Measurements from ENCODE around the gene COL4A2. TPM values are rescaled to one million over a fixed set of nuclear protein-coding genes. Genes with fewer than 3 reads are reported as not detected.
"Not testable (repeated sequence)": the region's sequence is repeated elsewhere in the genome, so short reads cannot be mapped to it uniquely, and the experiment has no call there.

COL4A2 gene
- total RNA-seq, 4 donors from 2014 or later = 419 to 931 (median 555) TPM

GRCh38 chr13:110393761-110394160 is 86.7 kb downstream of the COL4A2 start:
- intact Hi-C loops (cut with DNase I) = no loop called here
- no peak overlapping the region for H3K4me3 ChIP-seq
- DNase-seq (ENCODE audit: extremely low spot score) = no peak
- H3K36me3 ChIP-seq = peaks cover 0 to 7% (median 3%) of the 10 kb centered on the region in 4 donors
- peaks cover 63 to 94% (median 91%) of the 10 kb centered on the region in 4 donors for H3K4me1 ChIP-seq
- peak overlapping the region; percentile 87 to 95 (median 91) for H3K27ac ChIP-seq (replicated peaks in 1 of 4)
- no peaks in the 10 kb centered on the region for H3K9me3 ChIP-seq
- TF ChIP-seq EP300 (IDR thresholded peaks at IDR 0.05) = no peak
- TF ChIP-seq CTCF (IDR thresholded peaks at IDR 0.05) = no peak
- TF ChIP-seq POLR2AphosphoS5 (IDR thresholded peaks at IDR 0.05) = no peak
- TF ChIP-seq POLR2A (IDR thresholded peaks at IDR 0.05; ENCODE audit: low read depth) = no peak
- H3K27me3 ChIP-seq = no peaks in the 10 kb centered on the region
- WGBS = 95% methylated on average over 4 of the region's 4 CpGs

GRCh38 chr13:110394371-110394841 is 87.3 kb downstream of the COL4A2 start:
- Histone ChIP-seq H3K27ac (replicated peaks in 1 of 4) (peak overlapping the region; percentile 87 to 95 (median 91)), H3K4me1 (peaks cover 63 to 94% (median 91%) of the 10 kb centered on the region in 4 donors), H3K9me3 (no peaks in the 10 kb centered on the region), H3K27me3 (no peaks in the 10 kb centered on the region), H3K36me3 (peaks cover 0 to 7% (median 1%) of the 10 kb centered on the region in 4 donors), H3K4me3 (no peak overlapping the region)
- DNase-seq (ENCODE audit: extremely low spot score) = no peak
- intact Hi-C loops (cut with DNase I) = no loop called here
- TF ChIP-seq EP300 (IDR thresholded peaks at IDR 0.05) (no peak), CTCF (IDR thresholded peaks at IDR 0.05) (no peak), POLR2AphosphoS5 (IDR thresholded peaks at IDR 0.05) (peak in 1 of 2 donors; percentile 24)
- 80% methylated on average over 13 of the region's 13 CpGs for WGBS

- TF ChIP-seq POLR2AphosphoS5 (IDR thresholded peaks at IDR 0.05) = peak in 1 of 2 donors; percentile 14
- not testable (repeated sequence) for H3K36me3 ChIP-seq; H3K27me3 ChIP-seq; H3K4me3 ChIP-seq; DNase-seq (ENCODE audit: extremely low spot score); H3K9me3 ChIP-seq
- intact Hi-C loops (cut with DNase I) = loop anchor here (5.0 kb wide), 1 partner anchor 48 kb away; no protein-coding TSS in a partner anchor
- 75% methylated on average over 14 of the region's 14 CpGs for WGBS
- Histone ChIP-seq H3K4me1 (peaks cover 68 to 95% (median 93%) of the 10 kb centered on the region in 4 donors), H3K27ac (replicated peaks in 1 of 4) (peak overlapping the region; percentile 87 to 95 (median 91))
Measured at GRCh38 chr13:110395616-110396015, 88.5 kb downstream of the COL4A2 start.

- no peak for TF ChIP-seq EP300 (IDR thresholded peaks at IDR 0.05)
- no peak for TF ChIP-seq POLR2AphosphoS5 (IDR thresholded peaks at IDR 0.05)
- TF ChIP-seq POLR2A (IDR thresholded peaks at IDR 0.05; ENCODE audit: low read depth) = no peak
- TF ChIP-seq CTCF (IDR thresholded peaks at IDR 0.05) = no peak
- peak overlapping the region; percentile 87 to 95 (median 91) for H3K27ac ChIP-seq (replicated peaks in 1 of 4)
- no peaks in the 10 kb centered on the region for H3K36me3 ChIP-seq
- intact Hi-C loops (cut with DNase I) = loop anchor here (5.0 kb wide), 1 partner anchor 49 kb away; no protein-coding TSS in a partner anchor
- H3K9me3 ChIP-seq = no peaks in the 10 kb centered on the region
- H3K4me1 ChIP-seq = peaks cover 69 to 94% (median 92%) of the 10 kb centered on the region in 4 donors
- H3K27me3 ChIP-seq = no peaks in the 10 kb centered on the region
- 36% methylated on average over 6 of the region's 6 CpGs for WGBS
- peak overlapping the region in 1 of 4 donors; percentile 4 for H3K4me3 ChIP-seq
- no peak for DNase-seq (ENCODE audit: extremely low spot score)
Measured at GRCh38 chr13:110396476-110396875, 89.4 kb downstream of the COL4A2 start.

- Histone ChIP-seq H3K27me3 (no peaks in the 10 kb centered on the region), H3K4me3 (peak overlapping the region; percentile 30 to 44 (median 34)), H3K4me1 (peaks cover 65 to 94% (median 92%) of the 10 kb centered on the region in 4 donors), H3K36me3 (no peaks in the 10 kb centered on the region), H3K27ac (replicated peaks in 1 of 4) (peak overlapping the region; percentile 87 to 95 (median 91)), H3K9me3 (no peaks in the 10 kb centered on the region)
- intact Hi-C loops (cut with DNase I) = loop anchor here (5.0 kb wide), 1 partner anchor 50 kb away; no protein-coding TSS in a partner anchor
- 24% methylated on average over 11 of the region's 11 CpGs for WGBS
- peak; percentile 97 for DNase-seq (ENCODE audit: extremely low spot score)
- no peak for TF ChIP-seq POLR2A (IDR thresholded peaks at IDR 0.05; ENCODE audit: low read depth)
- peak; percentile 79 for TF ChIP-seq EP300 (IDR thresholded peaks at IDR 0.05)
- peak; percentile 89 to 98 for TF ChIP-seq POLR2AphosphoS5 (IDR thresholded peaks at IDR 0.05)
- TF ChIP-seq CTCF (IDR thresholded peaks at IDR 0.05) = no peak
Measured at GRCh38 chr13:110396913-110397381, 89.9 kb downstream of the COL4A2 start.

Data from esophagus muscularis mucosa (tissue), 4 donors.